ENCODE data around the gene EIF3K.

Gene EIF3K

DNA sequence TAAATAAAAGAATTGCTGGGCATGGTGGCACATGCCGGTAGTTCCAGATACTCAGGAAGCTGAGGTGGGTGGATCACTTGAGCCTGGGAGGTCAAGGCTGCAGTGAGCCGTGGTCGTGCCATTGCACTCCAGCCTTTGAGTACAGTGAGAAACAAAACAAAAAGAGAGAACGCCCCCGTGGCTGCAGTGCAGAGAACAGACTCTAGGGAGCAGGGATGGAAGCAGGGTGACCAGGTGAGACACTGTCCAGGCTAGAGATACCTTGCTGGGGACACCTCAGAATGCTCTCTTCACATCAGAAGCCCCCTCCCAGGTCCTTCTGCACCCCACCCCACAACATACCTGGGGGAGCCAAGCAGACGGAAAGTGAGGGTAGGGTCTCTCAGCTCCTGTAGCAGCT lies 26.0 kb upstream of the EIF3K start:
- H3K27ac ChIP-seq (ENCODE audit: low read length): no peak overlapping the region
- H2AFZ ChIP-seq (ENCODE audit: low read length): no peak overlapping the region
- H3K4me3 ChIP-seq (ENCODE audit: low read length): no peak overlapping the region
- no peak for DNase-seq
- no peaks in the 10 kb centered on the region for H3K4me1 ChIP-seq (ENCODE audit: low read length)
- TF ChIP-seq EZH2 (optimal IDR thresholded peaks at IDR 0.05; ENCODE audit: low read depth, low read length) (no peak), CTCF (IDR thresholded peaks at IDR 0.05; ENCODE audit: low read length) (no peak), EZH2phosphoT487 (IDR thresholded peaks at IDR 0.05; ENCODE audit: low read length) (no peak)
- H3K9ac ChIP-seq (ENCODE audit: low read length): no peak overlapping the region
- H4K20me1 ChIP-seq (ENCODE audit: insufficient read depth, low read length): no peaks in the 10 kb centered on the region
- no peaks in the 10 kb centered on the region for H3F3A ChIP-seq (ENCODE audit: insufficient read depth, low read length)
- no peaks in the 10 kb centered on the region for H3K36me3 ChIP-seq (replicated peaks; ENCODE audit: insufficient read depth, low read length)
- H3K9me3 ChIP-seq (replicated peaks; ENCODE audit: insufficient read depth, low read length): no peaks in the 10 kb centered on the region
- no peaks in the 10 kb centered on the region for H3K9me2 ChIP-seq (replicated peaks; ENCODE audit: insufficient read depth, low read length)
- no peaks in the 10 kb centered on the region for H3K27me3 ChIP-seq (replicated peaks; ENCODE audit: insufficient read depth, low read length)
- H3K79me2 ChIP-seq (ENCODE audit: low read length): no peaks in the 10 kb centered on the region
- H3K4me2 ChIP-seq (ENCODE audit: low read depth, low read length): no peak overlapping the region

GRCh38 chr19:38596057-38596981 lies 22.7 kb upstream of the EIF3K start:
- Histone ChIP-seq H3K36me3 (replicated peaks; ENCODE audit: insufficient read depth, low read length) (no peaks in the 10 kb centered on the region), H3K27me3 (replicated peaks; ENCODE audit: insufficient read depth, low read length) (no peaks in the 10 kb centered on the region), H3K9me2 (replicated peaks; ENCODE audit: insufficient read depth, low read length) (no peaks in the 10 kb centered on the region), H3K9ac (ENCODE audit: low read length) (no peak overlapping the region), H2AFZ (ENCODE audit: low read length) (no peak overlapping the region), H3F3A (ENCODE audit: insufficient read depth, low read length) (no peaks in the 10 kb centered on the region), H3K9me3 (replicated peaks; ENCODE audit: insufficient read depth, low read length) (no peaks in the 10 kb centered on the region), H3K4me3 (ENCODE audit: low read length) (no peak overlapping the region), H3K79me2 (ENCODE audit: low read length) (no peaks in the 10 kb centered on the region), H3K27ac (ENCODE audit: low read length) (no peak overlapping the region), H4K20me1 (ENCODE audit: insufficient read depth, low read length) (no peaks in the 10 kb centered on the region), H3K4me2 (ENCODE audit: low read depth, low read length) (no peak overlapping the region), H3K4me1 (ENCODE audit: low read length) (no peaks in the 10 kb centered on the region)
- no peak for DNase-seq
- no peak for TF ChIP-seq CTCF (IDR thresholded peaks at IDR 0.05; ENCODE audit: low read length)
- TF ChIP-seq EZH2phosphoT487 (IDR thresholded peaks at IDR 0.05; ENCODE audit: low read length): no peak
- TF ChIP-seq EZH2 (optimal IDR thresholded peaks at IDR 0.05; ENCODE audit: low read depth, low read length): no peak

- no peak overlapping the region for H3K4me2 ChIP-seq (ENCODE audit: low read depth, low read length)
- H3K9me3 ChIP-seq (replicated peaks; ENCODE audit: insufficient read depth, low read length): no peaks in the 10 kb centered on the region
- H2AFZ ChIP-seq (ENCODE audit: low read length): no peak overlapping the region
- no peaks in the 10 kb centered on the region for H3K79me2 ChIP-seq (ENCODE audit: low read length)
- H3K4me1 ChIP-seq (ENCODE audit: low read length): no peaks in the 10 kb centered on the region
- H3K4me3 ChIP-seq (ENCODE audit: low read length): no peak overlapping the region
- DNase-seq: no peak
- H3K27me3 ChIP-seq (replicated peaks; ENCODE audit: insufficient read depth, low read length): no peaks in the 10 kb centered on the region
- no peaks in the 10 kb centered on the region for H4K20me1 ChIP-seq (ENCODE audit: insufficient read depth, low read length)
- no peak for TF ChIP-seq EZH2phosphoT487 (IDR thresholded peaks at IDR 0.05; ENCODE audit: low read length)
- no peak for TF ChIP-seq CTCF (IDR thresholded peaks at IDR 0.05; ENCODE audit: low read length)
- no peak for TF ChIP-seq EZH2 (optimal IDR thresholded peaks at IDR 0.05; ENCODE audit: low read depth, low read length)
- no peaks in the 10 kb centered on the region for H3F3A ChIP-seq (ENCODE audit: insufficient read depth, low read length)
- H3K9ac ChIP-seq (ENCODE audit: low read length): no peak overlapping the region
- H3K9me2 ChIP-seq (replicated peaks; ENCODE audit: insufficient read depth, low read length): no peaks in the 10 kb centered on the region
- no peak overlapping the region for H3K27ac ChIP-seq (ENCODE audit: low read length)
- H3K36me3 ChIP-seq (replicated peaks; ENCODE audit: insufficient read depth, low read length): no peaks in the 10 kb centered on the region
Observed at GRCh38 chr19:38597075-38597474, 21.9 kb upstream of the EIF3K start.
